CD4-positive, alpha-beta T cell treated with Interleukin-4 for 4 hours (primary cell): ENCODE measurements around the gene IL19.

Experiments used
- DNase-seq: peaks from one replicate; pipeline ENCODE4 v3.0.0-alpha.2; 2020

IL19 gene

GRCh38 chr1:206867239-206867638 is 96.7 kb downstream of the IL19 start:
- no peak for DNase-seq

GRCh38 chr1:206867716-206868115 is 97.1 kb downstream of the IL19 start:
- DNase-seq = no peak

DNA sequence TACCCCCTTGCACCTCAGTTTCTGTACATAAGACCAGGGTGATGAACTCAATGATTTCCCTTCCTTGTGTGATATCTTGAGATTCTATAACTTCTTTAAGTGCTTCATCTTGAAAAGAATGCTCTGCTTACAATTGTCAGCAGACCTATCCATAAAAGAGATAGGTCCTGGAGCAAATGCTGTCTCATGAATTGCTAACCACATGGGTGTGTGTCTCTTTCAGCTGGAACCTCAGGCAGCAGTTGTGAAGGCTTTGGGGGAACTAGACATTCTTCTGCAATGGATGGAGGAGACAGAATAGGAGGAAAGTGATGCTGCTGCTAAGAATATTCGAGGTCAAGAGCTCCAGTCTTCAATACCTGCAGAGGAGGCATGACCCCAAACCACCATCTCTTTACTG is 97.7 kb downstream of the IL19 start:
- DNase-seq = no peak

DNA sequence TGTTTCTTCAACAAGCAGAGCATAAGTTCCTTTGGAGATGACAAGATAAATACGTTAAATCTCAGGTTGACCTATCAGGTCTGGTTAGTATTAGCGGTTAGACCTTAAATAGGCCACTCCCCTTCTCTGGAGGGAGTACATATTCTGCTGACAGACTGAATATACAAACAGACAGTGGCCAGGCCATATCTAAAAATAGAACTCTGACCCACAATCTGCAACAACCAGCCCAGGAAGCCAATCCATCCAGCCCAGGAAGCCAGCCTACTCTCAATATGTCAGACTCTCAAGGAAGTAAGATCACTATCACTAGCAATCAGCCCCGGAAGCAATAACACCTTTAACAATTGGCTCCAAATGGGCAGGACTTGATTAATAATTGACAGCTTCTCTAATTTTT is 101.6 kb downstream of the IL19 start:
- DNase-seq = no peak

GRCh38 chr1:206873603-206874188 is 103.1 kb downstream of the IL19 start:
- no peak for DNase-seq

GRCh38 chr1:206875752-206876377 is 105.3 kb downstream of the IL19 start:
- no peak for DNase-seq

GRCh38 chr1:206878456-206878855 is 107.9 kb downstream of the IL19 start:
- DNase-seq = no peak

DNA sequence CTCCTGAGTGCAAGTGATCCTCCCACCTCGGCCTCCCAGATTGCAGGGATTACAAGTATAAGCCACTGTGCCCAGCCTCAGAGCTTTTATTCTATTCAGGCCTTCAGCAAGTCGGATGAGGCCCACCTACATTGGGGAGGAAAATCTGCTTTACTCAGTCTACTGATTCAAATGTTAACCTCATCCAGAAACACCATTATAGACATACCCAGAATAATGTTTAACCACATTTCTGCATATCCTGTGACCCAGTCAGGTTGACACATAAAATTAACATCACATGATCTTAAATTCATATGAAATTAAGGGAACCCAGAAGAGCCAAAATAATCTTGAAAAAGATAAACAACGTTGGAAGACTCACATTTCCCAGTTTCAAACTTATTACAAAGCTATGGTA is 109.7 kb downstream of the IL19 start:
- DNase-seq = no peak

DNA sequence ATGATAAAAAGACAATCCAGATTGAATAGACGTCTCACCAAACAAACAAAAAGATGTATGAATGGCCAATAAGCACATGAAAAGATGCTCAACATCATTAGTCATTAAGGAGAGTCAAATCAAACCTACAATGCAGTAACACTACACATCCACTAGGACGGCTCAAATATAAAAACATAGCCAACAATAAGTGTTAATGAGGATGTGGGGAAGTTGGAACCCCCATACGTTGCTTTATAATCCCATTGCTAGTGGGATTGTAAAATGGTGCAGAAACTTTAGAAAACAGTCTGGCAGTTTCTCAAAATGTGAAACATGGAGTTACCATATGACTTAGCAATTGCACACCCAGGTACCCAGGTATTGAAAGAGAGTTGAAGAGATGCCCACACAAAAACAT is 112.0 kb downstream of the IL19 start:
- no peak for DNase-seq

DNA sequence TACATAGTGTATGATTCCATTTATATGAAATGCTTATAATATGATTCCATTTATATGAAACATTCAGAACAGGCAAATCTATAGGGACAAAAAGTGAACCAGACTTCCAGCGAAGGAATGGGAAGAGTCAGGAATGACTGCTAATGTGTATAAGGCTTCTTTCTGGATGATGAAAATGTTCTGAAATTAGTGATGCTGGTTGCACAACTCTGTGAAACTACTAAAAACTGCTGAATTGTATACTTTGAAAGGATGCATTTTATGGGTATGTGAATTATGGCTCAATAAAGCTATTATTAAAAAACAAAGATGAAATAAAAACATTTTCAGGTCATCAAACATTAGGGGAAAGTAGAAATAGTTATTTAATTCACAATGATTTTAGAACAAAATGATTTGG is 112.6 kb downstream of the IL19 start:
- no peak for DNase-seq

GRCh38 chr1:206883876-206884275 is 113.3 kb downstream of the IL19 start:
- no peak for DNase-seq

- DNase-seq = no peak
Measured at GRCh38 chr1:206885341-206886060, 114.9 kb downstream of the IL19 start.

DNA sequence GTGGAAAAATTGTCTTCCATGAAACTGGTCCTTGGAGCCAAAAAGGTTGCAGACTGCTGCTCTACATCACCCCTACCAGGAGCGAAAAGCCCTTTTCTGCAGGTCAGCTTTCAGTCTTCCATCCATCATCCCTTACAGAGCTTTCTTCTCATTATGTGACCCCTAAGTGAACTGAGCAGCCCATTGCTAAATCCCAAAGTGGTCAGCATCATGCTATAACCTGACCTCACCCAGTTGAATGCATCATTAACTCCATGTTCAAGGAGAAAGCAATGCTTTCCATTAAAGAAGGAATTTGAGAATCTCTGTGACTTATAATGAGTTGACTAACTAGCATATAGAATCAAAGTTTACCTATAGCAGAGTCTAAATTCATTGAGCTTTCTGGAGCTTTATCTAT is 116.3 kb downstream of the IL19 start:
- no peak for DNase-seq

DNA sequence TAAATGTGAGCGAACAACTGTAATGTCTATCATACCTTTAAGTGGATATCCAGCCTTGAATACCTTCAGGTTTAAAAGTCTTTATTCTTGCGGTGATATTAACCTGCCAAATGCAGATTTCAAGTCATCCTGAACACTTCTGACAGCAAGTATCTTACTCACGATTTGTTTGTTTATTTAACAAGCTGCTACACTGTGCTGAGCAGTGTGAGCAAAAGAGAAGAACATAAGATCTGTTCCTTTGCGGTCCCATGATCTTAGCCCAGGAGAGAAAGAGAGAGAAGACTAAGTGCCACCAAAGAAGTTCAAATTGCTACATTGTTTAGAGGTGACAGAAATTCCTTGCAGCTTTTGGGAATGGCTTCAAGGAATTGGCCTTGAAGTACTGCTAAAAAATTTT is 117.1 kb downstream of the IL19 start:
- DNase-seq = no peak

GRCh38 chr1:206890125-206891060 is 119.8 kb downstream of the IL19 start:
- DNase-seq = no peak

DNA sequence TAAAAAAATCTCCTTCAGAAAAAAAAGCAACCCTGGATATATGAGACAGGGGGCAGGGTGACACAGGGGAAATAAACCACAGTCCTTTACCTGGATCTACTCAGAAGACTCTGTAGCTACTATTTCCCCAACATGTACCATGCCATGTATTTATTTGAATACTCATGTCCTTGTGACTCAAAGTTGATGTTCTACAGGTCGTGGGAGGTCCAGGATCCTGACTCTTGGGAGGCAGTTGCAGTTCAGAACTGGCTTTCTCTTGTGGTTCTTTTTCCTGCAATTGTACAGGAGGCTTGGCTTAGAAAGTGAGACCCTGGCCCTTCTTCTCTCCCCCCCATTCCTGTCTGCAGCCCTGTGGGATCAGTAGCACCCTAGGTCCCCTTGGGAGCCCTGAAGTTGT is 120.8 kb downstream of the IL19 start:
- no peak for DNase-seq
